GM12801 (cell line): Measurements from ENCODE around the gene PRR13.

Source experiments
- TF ChIP-seq, protein P1 (sequence below): IDR thresholded peaks from one replicate; pipeline ENCODE4 v1.5.1; 2011; ENCODE audit warnings: control low read depth; ENCODE audit not compliant: insufficient read length; ENCODE audit errors: extremely low read depth

The PRR13 gene

DNA sequence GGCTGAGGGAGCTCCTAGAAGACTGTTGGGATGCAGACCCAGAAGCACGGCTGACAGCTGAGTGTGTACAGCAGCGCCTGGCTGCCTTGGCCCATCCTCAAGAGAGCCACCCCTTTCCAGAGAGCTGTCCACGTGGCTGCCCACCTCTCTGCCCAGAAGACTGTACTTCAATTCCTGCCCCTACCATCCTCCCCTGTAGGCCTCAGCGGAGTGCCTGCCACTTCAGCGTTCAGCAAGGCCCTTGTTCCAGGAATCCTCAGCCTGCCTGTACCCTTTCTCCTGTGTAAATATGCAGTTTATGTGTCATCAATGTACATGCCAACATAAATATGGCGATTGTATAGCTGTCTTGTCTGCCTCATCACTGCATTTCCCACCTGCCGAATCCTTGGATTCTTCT lies 10.3 kb upstream of the PRR13 start:
- TF ChIP-seq, protein P1, sequence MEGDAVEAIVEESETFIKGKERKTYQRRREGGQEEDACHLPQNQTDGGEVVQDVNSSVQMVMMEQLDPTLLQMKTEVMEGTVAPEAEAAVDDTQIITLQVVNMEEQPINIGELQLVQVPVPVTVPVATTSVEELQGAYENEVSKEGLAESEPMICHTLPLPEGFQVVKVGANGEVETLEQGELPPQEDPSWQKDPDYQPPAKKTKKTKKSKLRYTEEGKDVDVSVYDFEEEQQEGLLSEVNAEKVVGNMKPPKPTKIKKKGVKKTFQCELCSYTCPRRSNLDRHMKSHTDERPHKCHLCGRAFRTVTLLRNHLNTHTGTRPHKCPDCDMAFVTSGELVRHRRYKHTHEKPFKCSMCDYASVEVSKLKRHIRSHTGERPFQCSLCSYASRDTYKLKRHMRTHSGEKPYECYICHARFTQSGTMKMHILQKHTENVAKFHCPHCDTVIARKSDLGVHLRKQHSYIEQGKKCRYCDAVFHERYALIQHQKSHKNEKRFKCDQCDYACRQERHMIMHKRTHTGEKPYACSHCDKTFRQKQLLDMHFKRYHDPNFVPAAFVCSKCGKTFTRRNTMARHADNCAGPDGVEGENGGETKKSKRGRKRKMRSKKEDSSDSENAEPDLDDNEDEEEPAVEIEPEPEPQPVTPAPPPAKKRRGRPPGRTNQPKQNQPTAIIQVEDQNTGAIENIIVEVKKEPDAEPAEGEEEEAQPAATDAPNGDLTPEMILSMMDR, result no peak

DNA sequence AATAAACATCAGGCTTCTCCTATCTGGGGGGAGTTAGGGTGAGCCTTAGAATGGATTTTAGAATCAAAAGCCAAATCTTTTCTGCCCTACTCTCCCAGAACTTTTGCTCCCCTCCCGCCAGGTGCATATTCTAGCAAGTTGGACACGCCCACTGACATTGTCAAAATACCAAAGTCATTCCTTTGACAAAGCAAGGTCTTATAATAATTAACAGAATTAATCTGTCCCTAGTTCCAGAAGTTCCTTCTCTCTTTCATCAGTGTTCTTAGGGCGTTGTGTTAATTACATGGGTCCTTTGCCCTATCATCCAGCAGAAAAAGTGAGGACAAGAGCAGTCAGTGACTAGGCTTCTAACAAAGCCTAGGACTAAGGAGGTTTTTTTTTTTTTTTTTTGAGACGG lies 2.4 kb downstream of the PRR13 start:
- TF ChIP-seq, protein P1, result no peak

DNA sequence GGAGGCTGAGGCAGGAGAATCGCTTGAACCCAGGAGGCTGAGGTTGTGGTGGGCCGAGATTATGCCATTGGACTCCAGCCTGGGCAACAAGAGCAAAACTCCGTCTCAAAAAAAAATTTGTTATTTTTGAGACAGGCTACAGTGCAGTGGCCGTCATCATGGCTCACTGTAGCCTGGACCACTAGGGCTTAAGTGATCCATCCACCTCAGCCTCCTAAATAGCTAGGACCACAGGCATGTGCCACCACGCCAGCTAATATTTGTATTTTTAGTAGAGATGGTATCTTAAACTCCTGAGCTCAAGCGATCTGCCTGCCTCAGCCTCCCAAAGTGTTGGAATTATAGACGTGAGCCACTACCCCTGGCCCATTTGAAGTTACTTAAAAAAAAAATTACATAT lies 9.4 kb downstream of the PRR13 start:
- TF ChIP-seq, protein P1, result no peak

DNA sequence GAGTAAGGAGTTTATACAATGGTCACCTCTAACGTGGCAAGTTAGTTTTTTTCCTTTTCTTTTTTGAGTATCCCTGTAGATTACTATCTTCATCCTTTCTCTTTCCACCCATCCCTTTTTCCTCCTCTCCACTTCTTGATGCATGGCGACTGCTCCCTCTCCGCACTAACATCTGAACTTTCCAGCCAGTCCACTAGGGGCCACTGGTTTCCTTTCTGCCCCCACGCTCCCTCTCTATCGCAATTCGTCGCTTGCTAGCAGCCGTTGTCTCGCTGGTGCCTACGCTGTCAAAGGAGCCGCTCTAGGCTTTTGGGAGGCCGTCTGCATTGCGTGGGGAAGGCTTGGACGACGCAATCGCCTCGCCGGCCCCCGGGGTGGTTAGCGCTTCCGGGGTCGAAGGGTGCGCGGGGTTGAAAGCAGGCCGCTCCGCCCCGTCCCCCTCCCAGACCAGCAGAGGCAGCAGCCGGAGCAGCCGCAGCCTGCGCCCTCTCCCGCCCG lies 10.2 kb downstream of the PRR13 start, which contains the start of gene PCBP2:
Gene PCBP2 (plus strand): TSS at position 442 of the 498 bp plus-strand sequence. CDS start 2,699 bp downstream, outside the sequence.
- TF ChIP-seq, protein P1, result peak; percentile 91

DNA sequence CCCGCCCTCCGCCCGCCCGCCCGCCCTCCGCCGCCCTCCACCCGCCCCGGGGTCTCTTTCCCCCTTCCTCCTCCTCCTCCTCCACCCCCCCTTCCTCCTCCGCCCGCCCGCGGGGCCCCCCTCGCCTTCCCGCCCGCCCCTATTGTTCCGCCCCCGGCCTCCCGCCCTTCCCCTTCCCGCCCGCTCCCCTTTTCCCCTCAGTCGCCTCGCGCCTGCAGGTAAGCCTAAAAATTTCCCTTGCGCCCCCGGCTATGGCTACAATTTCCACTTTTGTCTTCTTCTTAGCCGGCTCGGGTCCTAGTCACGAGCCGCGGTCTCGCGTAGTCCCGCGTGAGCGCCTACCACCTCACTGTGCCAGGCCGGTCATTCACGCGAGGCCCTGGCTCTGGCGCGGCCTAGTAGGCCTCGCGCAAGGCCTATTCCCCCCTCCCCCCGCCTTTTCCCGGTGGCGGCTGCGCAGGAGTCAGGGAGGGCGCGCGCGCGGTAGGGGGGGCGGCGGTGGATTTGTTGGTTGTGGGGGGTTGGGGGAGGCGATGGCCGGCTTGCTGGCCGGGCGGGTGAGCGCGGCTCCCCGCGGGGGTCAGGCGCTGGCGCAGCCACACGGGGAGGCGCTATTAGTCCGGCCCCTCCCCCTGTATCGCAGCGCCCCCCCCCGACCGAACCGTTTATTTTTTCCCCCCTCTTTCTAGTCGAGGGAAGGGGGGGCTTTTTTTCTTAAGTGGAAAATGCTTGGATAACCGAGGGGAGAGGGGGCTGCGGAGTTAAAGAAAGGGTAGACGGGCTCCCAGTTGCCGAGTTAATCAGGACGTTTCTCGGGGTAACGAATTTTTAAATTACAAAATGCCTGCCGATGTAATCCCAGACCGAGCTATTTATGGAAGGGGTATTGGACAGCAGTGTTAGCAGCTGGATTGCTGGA lies 10.9 kb downstream of the PRR13 start:
- TF ChIP-seq, protein P1, result no peak

DNA sequence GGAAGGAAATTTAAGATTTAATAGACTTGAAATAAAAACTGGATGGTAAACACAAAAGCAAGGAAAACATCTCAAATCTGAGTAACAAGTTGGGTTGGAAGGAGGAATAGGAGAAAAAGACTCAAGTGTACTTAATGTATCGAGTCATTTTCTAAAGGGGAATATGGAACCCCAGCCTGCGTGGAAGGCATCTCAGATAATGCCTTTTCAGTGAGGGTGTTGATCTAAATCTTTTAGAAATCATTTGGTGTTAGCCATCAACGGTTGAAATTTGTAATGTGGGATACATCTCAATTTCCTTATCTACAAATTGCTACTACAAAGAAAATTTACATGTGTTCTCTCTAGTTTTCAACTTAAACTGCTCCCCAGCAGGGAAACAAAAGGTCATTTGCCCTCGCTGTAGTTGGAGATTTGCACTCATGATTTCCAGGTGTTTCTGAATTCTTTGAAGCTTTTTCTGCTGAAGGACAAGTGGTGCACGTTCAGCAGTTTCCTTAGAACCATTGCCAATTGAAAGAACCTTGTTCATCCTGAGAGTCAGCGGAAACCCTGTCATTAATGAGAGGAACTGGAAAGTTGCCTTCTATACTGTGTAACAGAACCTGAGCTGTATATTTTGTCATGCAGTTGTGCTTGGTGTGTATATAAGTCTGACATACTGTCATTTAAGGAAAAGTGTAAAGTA lies 12.6 kb downstream of the PRR13 start:
- TF ChIP-seq, protein P1, result no peak

DNA sequence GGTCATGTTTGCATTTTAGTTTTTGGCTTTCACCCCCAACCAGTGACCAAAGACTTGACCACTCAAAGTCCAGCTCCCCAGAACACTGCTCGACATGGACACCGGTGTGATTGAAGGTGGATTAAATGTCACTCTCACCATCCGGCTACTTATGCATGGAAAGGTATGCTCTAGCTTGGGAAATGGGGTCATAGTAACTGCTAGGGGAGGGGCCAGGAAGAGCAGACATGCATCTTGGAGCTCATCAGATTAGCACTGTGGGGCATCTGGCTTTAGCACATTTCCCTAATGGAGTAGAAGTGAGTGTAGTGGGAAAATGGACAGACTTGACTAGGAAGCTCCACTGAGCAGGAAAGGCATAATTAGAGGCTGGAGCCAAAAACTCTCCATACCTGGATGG lies 13.2 kb downstream of the PRR13 start:
- TF ChIP-seq, protein P1, result no peak
